Stimulated activated CD4-positive, alpha-beta T cell treated with anti-CD3 and anti-CD28 coated beads, TNF-alpha, amount 100 ng/mL, for 1 hour (primary cell): ENCODE results near the gene IQSEC2.

Experiments
- DNase-seq, 3 donors: peaks; one replicate each; pipeline ENCODE4 v3.0.0-alpha.2; 2020; ENCODE audit warnings: low read depth in 3 of 3, low spot score in 1 of 3

The IQSEC2 gene

DNA sequence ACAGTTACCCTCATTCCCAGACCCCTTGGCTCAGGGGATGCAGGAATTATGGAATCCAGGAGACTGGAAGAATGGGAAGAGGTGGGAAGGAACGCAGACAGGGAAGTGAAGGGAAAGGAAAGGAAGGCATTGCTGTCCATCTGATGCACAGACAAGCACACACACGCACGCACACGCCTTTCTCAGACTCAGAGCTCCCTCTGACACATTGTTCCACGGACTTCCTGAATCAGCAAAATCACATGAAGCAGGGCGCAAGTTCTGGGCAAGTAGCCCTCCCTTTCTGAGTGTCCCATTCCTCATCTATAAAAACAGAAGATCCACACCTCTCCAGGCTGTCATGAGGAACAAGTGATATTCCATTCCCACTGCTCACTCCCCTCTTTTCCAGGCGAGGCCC lies 13.2 kb downstream of the IQSEC2 start:
- DNase-seq, result no peak

DNA sequence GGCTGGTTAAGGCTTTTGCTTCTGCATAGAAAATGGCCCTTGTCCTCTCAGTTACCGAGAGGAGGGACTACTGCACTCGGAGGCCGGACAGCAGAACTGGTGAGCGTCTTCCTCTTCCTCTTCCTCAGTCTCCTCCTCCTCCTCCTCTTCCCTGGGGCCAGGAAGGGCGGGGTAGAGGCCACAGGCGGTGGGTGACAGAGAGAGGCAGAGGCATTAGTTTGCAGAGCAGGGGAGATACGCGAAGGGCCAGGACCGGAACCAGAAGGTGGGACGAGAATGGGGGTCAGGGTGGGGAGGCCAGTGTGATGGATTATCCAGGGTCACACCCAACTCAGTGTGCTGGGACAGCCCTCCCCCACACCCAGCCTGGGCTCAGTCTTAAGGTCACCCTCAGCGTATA lies 14.5 kb downstream of the IQSEC2 start:
- DNase-seq, result no peak

DNA sequence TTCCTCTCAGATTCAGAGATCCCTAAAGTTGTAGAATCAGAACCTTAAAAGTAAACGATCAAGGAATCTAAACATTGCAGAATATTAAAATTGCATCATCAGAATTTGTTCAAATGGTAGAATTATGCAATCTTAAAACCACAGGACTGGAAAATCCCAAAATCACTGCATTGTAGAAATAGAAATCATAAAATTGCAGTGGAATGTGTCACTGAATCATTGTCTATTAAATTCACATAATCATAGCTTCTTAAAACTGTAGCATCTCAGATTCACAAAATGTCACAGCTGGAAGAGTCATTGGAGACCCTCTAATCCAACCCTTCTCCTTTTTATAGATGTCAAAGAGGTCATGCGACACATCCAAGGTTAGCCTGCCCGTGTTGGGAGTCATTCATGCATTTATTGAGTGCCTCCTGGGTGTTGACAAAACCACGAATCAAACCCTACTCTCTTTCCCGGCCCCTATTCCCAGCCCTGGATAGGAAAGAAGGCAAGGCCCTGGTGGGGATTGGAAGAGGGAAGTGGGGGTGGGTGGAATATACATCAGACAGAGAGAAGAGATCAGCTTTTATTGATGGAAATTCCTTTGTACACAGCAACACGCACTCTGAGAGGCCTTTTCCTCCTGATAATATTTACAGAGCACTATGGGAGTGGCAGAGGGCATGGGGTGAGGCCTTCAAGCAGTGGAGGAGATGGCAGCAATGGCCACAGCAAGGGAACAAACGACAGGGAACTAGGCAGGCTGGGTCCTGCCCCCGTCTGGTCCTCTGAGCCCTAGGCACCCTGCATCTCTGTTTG lies 15.4 kb downstream of the IQSEC2 start:
- no peak for DNase-seq

DNA sequence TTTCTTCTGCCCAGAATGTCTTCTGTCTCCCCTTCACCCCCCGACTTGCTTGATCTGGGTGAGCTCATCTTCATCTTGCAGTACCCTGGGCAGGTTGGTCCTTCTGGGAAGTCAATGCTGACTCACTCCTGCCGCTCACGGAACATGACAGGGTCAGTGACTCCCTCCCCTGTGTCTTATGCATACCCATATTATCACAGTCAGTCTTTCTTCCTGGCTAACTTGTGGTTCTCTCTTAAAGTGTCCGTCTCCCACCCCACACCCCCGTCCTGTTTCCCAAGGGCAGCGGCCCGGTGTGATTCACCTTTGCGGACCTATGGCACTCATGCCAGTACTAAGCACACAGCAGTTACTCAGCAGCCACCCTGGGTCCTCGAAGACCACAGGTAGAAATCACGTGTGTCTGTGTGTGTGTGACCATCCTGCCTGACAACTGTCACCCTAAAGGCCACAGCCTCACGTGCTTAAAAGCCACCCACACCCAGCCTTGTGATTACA lies 17.7 kb downstream of the IQSEC2 start:
- DNase-seq, result no peak

DNA sequence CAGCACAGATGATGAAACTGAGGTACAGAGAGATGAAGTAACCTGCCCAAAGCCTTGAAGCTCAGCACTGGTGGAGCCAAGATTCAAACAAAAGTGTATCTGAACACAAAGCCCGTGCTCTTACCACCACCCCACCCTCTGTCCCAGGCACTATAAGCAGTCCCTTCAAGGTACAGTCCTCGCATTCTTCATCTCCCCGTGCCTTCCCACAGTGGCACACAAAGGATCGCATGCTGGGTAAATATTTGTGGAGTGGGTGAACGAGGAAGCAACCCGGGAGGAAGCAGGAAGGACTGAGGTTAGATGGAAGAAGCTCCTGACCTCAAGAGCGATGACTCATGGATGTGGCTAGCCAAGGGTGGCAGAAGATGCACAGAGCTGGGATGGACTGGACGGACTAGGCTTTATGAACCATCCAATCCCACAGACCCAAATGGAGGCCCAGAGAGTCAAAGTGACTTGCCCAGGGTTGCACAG lies 18.4 kb downstream of the IQSEC2 start:
- no peak for DNase-seq

DNA sequence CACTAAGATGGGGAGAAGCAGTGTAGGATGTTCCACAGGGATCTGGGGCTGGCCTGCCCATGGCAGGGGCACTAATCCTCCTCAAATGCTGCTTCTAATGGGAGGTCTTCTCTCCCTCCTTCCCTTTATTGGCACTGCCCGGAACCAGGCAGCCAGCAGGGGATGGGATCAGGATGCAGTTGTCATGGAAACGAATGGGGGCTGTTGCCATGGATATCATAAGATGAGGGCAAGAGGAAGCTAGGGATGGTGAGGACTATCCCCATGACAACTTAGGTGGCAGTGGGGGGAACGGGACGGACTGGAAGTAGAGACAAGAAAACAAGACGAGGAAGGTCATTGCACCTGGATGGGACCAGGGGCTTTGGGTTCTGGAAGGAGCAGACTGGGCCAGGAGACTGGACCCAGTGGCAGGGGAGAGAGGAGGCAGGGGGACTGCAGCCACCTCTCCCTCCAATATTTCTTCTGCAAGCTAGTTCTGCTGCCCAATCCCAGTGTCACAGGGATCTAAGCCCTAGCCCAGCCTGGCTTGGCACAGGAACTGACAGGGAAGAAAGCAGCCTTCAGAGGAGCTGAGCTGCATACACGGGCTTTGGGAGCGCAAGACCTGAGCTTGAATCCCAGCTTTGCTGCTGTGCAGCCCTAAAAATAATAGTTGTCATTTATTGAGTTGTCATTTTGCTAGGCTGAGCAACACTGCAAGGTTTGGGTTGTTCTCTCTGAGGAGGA lies 19.0 kb downstream of the IQSEC2 start:
- DNase-seq, result no peak

DNA sequence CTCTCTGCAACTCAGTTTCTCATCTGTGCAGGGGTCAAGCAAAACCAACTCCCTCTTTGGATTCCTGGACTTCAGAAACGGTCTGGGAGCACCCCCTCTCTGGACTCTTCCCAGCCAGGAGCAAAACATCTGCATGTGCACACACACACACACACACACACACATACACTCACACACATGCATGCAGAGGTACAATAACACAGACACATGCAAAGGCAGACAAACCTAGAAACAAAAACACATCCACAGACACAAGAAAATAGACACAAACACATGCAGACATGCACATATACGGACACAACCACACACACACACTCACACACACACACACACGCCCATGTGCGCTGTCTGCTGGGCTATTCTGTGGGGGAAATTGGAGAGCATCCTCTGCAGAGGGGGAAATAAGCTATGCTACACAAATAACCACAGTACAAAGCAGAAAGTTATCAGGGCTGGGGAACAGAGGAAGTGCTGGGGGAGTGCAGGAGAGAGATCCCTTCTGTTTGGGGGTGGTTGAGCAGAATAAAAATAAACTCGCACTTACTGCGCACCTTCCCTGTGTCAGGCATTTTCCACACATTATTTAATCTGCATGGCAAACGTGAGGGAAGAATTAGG lies 19.9 kb downstream of the IQSEC2 start:
- no peak for DNase-seq

DNA sequence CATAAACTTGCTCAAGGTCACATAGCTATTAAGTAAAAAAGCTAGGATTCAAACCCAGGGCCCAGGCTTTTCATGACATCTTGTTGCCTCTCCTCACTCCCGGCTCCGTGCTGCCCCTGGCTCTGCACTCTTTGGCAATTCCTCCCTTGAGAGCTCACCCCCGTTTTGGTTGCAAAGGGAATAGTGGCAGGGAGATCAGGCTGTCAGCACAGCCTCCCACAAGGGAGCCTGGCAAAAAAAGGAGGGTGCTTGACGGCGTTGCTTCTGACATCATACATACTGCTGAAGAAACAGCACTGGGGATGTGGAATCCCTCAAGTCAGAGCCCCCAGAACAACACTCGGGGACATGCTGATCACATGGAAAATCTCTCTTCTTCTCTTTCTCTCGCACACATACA lies 20.5 kb downstream of the IQSEC2 start:
- DNase-seq, result no peak

DNA sequence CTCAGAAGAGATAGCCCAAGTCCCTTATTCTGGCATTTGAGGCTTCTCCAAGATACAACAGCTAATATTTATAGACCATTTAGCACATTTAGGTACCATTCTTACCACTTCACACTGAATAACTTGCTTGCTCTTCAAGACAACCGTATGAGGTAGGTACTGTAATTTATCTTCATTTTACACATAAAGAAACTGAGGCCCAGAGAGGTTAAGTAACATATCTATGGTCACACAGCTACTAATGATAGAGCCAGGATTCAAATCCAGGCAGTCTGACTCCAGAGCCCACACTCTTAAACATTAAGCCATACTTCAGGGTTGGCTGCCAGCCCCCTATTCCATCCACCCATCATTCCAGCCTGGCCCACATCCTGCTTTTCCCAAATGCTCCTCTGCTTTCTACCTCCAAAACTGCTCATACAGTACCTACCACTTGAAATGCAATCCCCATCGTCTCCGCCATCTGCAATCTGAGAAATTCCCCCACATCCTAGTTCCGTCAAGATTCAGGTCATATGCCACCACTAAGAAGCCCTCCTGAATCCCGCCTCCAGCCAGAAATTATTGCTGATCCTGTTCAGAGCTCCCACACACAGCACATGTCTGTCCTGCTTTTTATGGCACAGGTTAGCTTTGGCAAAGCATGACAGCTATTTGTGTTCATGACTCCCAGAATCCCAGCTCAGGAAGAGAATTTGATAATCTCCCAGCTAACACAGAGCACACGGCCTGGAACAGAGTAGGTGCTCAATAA lies 23.5 kb downstream of the IQSEC2 start:
- DNase-seq, result no peak

DNA sequence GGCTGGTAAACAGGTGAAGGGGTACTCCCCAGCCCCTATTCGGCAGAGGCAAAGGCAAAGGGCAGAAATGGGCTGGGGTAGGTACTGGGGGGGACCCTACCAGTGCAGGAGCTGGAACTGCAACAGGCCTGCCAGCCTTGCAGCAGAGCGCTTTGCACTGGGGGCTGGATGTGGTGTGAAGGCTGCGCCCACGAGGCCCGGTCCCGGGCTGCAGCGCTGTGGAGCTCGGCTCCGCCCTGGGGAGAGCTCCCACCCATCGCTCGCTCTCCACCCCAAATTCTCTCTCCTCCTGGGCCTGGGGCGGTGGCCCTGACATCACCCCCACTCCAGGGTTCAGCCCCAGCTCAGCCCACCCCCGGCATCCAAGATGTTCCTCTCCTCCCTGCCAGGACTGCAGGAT lies 24.2 kb downstream of the IQSEC2 start:
- no peak for DNase-seq

DNA sequence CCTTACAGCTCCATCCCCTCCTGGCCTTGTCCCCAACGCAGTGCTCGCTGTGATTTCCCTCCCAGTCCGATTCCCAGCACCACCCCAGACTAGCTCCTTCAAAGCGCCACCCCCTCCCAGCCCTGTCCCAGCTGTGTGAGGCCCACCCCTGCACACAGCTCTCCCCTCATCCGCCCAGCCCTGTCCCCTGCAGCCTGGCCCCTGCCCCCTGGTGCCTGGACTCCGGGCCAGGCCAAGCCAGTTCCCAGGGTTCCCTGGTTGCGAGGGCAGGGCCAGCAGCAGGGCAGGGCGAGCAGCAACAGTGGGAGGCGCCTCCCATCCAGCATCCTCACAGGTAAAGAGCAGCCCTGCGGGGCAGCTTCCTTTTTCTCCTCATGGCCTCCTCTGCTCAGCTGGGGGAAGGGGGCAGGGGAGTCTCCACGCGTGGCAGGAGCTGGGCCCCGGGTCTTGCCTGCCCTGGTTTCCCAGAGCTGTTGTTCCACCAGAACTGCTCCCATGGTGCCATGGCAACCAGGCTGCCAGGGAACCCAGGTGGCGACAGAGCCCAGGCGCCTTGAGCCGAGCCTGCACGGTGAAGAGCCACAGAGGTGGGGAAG lies 24.8 kb downstream of the IQSEC2 start:
- no peak for DNase-seq

DNA sequence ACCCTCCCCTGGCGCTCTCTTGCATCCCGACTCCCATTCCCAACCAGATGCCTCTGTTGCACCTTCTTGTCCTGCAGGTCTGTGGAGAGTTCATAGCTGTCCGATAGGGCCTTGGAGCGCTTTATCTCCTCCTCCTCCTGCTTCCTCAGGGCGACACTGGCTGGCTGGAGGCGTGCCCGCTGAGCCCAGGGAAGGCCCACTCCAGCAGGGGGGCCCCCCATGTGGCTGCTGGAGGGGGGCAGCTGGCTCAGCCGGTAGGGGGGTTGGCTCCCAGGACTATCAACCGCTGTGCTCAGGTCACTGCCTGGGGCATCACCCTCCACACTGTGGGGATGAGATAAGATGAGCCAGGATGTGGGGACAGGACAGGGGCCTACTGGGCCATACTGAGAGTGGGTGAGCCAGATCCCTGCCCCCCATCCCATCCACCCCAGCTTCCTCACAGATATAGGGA lies 25.6 kb downstream of the IQSEC2 start:
- no peak for DNase-seq

DNA sequence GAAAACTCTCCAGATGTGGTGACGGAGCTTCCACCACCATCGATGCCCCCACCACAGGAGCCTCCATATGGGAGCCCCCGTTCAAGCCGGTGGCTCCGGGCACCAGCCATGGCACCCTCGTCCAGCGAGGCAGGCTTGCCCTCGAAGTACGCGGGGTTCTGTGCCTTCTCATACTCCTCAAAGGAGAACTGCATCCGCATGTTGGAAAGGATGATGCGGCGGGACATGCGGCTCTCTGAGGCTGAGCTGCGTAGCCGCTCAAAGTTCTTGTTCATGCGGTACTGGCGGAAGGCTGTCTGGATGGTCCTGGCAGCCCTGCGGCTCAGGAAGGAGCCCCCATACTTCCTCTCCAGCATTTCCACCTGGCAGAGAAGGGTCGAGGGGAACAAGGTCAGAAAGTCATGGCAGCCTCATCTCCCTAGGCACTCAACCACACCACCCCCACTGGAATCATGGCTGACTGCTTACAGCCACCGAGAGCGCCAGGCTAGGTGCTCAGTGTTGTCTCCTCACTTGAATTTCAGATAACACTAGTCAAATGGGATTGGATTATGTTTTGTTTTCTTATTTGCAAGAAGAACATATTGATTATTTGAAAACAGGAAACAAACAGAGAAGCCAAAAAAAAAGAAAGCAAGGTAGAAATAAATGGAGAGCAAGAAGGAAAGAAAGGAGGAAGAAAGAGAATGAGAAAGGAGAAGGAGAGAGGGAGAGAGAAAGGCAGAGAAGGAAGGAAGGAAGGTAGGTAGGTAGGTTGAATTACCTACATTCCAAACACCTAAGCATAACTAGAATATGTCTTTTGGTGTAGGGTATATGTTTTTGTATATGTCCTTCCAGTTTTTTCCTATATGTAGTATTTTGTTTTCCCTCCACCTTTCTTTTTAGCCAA lies 26.6 kb downstream of the IQSEC2 start:
- DNase-seq, result no peak

DNA sequence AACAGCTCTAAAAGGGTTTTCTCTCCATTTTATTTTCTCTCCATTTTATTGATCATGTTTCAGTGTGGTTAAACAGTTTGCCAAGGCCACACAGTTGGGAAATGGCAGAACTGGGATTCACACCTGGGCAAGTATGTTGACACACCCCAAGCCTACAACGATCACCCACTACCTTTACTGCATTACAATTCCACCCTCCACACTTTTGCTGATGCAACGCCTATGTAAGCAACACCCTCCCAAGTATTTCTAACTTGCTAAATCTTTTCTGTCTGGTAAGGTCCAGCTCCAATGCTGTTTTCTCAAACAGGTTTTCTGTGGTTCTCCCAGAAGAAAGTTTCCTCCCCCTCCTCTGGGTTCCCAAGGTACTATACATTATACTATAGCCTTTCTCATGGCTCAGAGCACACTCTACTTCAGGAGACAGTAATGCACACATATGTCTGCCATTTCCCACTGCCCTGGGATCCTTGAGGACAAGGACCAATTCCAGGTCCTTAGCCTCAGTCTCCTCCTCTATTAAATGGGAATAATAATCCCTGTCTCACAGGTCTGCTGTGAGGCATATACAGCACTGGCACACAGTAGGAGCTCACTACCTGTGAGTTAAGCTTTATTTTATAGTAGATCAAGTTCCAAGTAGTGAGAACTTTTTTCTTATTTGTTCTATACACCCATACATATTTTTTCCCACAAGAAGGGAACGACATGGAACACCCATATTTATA lies 27.9 kb downstream of the IQSEC2 start:
- DNase-seq, result no peak

DNA sequence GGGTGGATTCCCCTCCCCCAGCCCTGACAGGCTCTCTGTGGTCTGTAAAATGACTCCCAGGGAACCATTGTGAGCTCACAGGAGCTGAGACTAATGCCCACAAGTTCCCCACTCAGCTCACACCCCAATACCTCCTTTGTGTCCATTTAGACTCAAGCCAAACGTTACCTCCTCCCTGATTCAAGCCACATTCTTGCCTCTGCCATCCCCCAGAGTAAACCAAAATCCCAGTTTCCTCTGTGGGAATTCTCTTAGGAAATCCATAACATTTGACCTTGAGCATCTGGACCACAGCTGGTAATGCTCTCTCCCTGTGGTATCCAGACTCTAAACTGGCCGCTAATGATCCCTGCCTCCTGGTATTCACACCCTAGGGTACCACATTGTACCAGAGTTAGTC lies 30.1 kb downstream of the IQSEC2 start:
- DNase-seq, result no peak

DNA sequence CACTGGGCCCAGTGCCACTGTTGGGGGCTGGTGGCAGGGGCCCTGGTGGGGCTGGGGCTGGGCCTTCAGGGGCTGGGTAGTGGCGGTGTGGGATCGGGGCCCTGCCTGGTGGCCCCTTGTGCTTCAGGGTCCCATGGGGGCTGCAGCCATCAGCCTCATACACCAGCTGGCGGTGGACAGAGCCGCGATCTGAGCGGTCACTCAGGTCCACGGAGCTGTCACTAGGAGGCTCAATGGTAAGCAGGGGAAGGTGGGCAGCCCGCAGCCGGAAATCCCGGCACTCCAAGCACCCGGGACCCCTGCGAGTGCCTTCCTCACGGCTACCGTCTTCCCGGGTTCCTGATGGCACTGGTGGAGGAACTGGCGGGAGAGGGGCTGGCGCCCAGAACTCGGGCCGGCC lies 30.8 kb downstream of the IQSEC2 start:
- DNase-seq, result no peak

DNA sequence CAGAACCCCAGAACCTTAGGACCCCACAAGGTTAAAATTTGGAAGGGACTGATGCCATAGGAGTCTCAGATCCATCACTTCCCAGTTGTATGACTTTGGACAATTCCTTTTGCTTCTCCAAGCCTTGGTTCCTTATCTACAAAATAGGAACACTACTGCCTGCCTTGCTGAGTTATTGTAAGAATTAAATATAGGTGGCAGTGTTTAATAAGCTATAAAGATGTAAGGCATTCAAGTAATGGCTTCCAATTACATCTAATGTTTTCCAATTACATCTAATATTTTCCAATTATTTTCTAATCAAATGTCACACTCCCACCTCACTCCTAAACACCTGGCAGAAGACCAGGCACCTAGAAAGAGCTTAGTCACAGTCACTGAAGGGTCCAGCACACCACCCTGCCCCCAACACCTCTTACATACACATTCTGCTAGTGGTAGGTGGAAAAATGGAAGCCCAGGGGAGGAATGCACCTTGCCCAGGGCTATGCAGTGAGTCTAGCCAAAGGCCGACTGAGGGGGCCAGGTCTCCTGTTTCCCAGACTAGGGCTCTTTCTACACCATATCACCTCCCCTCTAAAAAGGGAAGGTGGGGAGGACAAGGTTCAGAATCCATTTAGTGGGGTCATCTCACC lies 31.9 kb downstream of the IQSEC2 start:
- DNase-seq, result no peak

DNA sequence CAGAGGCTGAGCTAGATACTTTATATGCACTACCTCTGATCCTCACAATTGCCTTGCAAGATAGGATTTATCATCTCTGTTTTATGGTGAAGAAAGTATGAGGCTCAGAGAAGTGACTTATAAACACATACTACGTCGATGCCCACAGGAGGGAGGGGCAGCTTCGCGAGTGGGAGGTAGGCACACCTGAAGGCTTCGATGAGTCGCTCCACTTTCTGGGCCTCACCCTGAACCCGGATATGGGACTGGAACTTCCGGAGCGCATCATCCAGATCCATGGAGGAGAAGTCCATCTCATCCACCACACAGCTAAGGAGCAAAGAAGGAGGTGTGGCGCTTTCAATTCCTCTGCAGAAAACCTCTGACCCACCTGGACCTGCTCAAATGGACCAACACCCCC lies 33.5 kb downstream of the IQSEC2 start:
- no peak for DNase-seq

DNA sequence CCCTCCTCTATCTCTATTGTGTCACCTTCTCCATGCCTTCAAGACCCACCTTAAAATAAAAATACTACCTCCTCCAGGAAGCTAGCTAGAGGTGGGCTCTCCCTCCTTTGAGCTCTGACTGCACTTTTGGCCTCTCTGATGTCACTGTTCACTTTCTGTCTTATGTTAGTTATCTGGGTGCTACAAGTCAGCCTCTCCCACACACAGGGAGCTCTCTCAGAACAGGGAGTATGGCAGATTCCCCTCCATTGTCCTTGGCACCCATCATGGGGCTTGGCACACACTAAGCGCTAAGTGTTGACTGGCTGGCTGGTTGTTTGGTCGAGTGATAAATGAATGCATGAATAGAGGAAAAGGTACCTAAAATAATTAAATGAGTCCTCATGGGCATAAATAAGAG lies 35.2 kb downstream of the IQSEC2 start:
- DNase-seq, result no peak
